IPS-NIHi7 (cell line): Measurements from ENCODE around the gene WDR54.

Experiments used
- DNase-seq: peaks from one replicate; pipeline ENCODE4 v3.0.0; 2012; ENCODE audit warnings: mixed read lengths; ENCODE audit errors: extremely low spot score

The WDR54 gene, protein sequence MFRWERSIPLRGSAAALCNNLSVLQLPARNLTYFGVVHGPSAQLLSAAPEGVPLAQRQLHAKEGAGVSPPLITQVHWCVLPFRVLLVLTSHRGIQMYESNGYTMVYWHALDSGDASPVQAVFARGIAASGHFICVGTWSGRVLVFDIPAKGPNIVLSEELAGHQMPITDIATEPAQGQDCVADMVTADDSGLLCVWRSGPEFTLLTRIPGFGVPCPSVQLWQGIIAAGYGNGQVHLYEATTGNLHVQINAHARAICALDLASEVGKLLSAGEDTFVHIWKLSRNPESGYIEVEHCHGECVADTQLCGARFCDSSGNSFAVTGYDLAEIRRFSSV

DNA sequence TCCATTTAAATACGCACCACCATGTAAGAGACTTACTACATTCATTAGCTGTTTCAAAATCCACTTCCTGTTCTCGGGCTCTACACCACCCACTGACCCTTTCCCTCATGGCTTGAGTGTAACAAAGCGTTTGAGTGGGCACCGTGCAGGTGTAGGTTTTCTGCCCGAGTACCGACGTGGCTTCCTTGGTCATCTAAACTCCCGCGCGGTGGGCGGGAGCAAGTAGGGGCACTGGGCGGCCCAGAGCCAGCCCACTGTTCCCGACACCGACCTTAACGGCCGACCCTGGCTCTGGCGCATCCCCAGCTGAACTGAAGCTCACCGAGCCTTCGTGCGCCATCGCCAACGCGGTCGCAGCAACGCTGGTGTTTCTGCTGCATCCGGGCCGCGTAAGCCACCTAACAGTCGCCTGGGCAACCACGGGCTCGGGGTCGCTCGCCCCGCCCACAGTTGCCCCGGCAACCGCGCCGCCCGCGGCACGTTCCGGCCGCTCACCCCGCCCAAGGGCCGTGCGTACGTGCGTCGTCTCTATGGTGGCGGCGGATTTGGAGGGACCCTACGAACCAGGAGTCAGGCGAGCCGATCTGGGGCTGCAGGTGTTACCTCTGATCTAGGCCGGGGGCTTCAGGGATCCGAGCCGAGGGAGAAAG lies at the start of gene WDR54, which contains the start of gene C2orf81:
Gene WDR54, plus strand, starts transcription at position 510 of the 650 bp plus-strand sequence. CDS start 424 bp downstream, outside the sequence.
Gene C2orf81, minus strand, starts transcription at position 399 of the 650 bp plus-strand sequence. Its CDS starts 59 bp downstream, at position 340.
- peak; percentile 94 for DNase-seq

DNA sequence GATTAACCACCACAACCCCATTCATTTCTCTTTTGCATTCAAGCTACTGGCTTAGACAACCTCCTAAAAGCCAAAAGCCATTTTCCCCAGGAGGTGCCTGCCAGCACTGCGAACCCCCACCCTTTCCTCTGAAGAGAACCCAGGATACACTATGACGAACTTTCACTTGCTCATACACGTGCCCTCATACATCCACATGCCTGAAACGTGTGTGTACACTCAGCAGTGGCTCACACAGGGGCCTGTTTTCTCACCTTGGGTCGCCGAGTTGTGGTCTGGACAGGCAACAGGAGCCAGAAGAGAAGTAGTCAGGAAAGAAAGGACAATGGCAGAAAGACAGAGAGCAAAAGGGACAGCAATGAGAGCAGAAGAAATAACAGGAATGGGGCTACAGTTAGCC lies 48.9 kb upstream of the WDR54 start:
- no peak for DNase-seq

DNA sequence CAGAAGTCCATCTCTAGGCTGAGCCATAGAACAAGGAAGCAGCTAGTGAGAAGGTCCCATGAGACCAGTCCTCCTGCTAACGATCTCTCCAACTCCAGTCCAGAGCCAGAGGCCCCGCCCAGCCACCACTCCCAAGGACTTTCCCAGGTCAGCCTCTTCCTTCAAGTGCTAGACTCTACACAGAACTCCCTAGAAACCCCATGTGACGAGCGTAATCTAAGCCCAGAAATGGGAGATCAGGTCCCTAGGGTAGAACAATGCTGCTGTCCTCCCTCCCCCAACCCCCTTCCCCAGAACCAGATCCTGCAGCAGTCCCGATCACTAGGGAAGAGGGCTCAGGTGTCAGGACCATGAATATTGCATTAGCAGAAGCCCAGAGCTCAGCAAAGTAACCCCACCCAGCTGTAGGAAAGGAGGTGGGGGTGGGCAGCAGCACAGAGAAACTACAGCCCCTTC lies 48.3 kb upstream of the WDR54 start:
- peak; percentile 44 for DNase-seq

DNA sequence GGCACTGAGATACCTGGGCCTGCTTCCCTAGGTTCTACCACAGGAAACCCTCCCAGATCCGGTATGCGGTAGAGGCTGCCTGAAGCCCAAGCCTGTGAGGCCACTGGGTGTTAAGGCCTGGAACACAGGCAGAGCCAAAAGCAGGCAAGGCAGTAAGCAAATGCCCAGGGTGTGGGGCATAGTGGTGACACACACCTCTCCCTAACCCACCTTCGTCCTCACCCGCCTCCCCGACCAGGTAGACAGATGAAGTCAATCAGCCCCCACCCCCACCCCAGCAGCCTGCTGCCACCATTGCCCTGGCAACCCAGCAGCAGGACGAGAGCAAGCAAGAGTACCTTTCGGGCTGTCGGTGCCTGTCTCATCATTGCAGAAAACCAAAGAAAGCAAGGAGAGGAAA lies 47.5 kb upstream of the WDR54 start:
- DNase-seq = peak; percentile 27

DNA sequence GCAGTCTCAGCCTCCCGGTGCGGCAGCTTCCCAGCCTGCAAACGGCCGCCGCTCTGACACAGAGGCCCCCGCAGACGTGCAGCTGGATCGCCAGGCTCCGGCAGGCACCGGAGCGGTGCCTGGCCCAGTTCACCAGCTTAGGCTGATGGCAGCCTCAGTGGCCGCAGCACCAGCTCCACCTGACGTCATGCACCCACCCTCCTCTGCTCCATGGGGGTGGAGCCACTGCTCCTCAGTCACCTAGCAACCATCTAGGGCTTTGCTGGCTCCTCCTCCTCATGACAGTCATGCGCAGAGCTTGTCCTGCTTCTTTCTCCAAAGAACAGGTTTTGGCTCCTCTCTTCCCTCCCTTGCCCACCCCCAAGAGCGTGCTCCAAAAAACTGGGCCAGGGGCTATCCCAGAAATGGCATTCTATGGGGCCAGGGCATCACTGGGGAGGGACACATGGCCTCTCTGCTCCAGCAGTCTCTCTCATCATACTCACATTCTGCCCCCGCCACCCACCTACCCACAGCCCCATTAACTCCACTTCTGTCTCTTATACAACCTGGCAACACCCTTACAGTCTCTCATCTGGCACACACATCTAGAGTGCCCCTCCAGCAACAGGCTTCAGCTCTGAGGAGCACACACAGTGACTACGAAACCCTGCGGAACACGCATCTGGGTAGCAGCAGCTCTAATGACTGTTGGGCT lies 46.9 kb upstream of the WDR54 start:
- peak; percentile 99 for DNase-seq

DNA sequence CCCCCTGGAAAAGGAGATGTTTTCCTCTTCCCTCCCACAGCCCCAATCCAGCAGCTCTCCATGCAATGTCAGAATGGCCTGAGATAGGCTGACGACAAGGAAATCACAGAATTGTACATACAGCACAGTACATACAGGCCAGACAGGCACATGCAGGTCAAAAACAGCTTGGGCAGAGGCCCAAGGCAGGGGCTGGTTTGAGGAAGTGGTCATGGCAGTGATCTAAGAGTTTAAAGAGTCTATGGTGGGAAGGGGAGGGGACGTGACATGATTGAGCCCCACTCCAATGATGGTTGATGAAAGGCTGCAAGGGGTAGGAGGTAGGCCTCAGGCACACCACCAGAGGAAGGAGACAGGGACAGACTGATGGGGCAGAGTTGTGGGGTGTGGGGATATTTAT lies 45.7 kb upstream of the WDR54 start:
- no peak for DNase-seq

DNA sequence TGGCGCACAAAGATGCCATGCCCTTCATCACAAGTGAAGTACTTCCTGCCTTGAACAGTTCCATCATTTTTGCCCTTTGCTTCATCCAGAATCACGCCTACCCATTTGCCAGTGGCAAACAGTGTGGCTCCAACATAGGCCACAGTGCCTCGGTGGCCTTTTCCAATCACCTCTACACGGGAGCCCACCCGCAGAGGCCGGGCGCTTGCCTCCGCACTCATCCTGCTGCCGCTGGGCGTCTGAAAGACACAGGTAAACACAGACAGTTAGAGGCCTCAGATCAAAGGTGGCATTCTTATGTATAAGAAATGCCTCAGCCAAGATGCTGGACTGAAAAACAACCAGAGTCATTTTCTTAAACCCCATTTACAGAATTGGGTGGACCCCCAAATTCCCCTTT lies 43.5 kb upstream of the WDR54 start:
- no peak for DNase-seq

DNA sequence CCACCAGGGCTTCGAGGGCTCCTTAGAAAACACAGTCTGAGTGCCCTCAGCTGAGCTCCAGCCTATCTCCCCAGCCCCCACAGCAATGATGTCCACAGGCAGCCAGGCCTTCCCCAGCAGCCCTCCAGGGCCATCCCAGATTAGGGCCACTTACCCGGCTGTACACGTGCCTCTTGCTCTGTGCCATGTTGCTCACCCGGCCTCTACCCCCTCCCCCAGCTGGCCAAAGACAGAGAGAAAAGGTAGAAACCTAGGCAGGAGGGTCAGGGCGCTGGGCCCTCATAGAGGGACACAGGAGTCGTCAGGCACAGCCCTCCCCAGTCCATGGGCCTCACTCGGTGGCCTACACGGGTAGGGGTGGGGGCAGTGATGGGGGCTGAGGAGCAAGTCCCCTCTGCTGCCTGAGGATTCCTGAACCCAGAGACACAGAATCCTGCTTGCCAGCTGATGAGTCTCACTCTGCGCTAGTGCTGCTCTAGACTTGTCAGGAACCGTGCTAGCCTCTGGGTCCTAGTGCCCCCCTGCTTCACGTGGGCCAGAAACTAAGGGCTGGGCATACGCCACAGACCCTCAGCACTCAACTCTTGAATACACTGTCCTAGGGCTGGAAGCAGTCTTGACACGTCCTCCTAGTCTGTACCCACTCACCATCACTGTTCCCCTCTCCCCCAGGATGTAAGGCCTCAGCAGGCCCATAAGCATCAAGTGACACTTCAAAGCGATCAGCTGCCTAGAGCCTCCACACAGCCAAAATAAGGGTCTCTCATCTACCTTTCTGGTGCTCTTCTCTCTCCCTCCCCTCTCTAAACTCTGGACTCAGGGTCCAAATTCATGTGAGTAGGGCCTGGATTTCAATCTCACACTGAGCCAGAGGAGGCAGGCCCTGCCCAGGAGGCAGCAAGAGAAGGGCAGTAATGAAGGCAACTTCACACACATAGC lies 41.4 kb upstream of the WDR54 start, which contains the start of gene DCTN1:
Gene DCTN1, minus strand, starts transcription at position 461 of the 939 bp plus-strand sequence. Its CDS starts 274 bp downstream, at position 187.
- peak; percentile 72 for DNase-seq

DNA sequence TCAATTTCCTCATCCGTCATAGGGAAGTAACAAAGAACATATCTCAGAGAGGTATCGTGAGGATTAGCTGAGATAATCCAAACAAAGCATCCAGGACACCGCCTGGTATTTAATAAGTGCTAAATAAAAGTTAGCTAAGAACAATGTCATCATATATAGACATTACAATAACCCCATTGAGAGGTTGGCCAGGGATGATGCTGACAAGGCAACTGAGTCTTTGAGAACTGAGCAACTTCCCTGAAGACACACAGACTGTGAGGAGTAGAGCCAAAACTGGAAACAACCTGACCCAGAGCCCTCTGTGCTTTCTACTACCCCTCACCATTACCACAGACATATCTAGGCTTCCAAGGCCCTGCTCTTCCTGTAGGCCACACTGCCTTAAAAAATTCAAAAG lies 39.8 kb upstream of the WDR54 start:
- DNase-seq = no peak

DNA sequence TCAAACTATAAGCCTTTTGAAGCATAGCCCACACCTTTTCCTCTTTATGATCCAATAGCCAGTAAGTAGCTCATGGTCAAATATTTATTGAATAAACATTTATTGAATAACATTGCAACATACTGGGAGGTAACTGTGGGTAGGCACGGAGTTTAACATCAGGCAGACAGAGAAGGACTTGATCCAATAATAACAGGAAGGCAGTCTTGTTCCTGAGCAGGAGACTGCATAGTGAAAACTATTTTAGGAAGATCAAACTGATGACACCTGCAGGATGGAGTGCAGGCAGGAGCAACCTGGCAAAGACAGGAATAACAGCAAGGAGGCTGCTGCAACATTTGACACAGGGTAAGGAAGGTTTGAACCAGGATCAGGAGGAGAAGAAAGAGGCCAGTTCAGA lies 38.3 kb upstream of the WDR54 start:
- DNase-seq = no peak

DNA sequence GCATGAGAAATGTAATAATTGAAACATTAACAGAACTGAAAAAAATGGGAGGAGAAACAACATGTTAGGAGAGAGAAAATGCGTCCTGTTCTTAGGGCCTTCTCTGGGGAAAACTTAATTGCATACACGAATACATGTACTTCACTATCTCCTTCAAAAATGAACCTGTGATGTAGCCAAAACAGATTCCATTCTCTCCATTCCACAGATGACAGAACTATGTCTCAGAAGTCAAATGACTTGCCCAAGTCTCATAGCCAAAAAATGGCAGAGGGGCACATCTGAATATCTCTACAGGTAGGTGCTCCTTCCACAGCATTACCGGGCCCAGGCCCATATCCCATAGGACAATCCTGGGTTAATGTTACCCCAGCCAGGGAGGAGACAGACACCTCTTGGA lies 37.5 kb upstream of the WDR54 start:
- no peak for DNase-seq

DNA sequence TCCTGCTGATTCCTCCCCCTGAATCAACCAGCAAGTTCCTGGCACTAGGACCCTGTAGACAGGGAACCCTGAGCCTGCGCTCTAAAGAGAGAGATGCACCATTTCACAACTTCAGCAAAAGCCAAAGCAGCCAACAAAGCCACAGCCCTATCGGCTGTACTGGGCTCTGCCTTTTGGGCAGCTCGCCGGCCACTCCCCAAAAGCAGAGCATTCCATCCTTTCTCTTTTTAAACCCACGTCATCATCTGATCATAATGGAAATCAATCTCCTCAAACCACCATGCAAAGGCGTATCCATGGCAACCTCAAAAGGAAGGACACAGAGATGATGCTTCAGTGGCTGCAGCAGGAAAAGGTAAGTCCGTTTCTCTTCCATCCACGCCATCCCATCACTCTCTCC lies 36.1 kb upstream of the WDR54 start:
- DNase-seq = no peak

DNA sequence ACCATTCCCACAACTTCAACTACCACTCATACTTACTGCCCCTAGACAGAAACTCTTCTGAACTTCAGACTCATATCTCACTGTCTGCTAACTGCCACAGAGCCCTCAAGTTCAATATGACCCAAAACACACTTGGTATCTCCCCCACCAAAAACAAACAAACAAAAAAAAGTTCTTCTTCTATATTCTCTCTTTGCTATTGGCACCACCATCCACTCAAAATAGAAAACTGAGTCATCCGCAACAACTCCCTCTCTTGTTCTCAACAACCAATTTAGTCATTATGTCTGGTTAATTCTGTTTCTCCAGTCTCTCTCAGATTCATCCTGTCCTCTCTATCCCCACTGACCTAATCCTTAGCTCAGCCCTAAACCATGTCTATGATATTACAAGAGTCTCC lies 34.2 kb upstream of the WDR54 start:
- no peak for DNase-seq

DNA sequence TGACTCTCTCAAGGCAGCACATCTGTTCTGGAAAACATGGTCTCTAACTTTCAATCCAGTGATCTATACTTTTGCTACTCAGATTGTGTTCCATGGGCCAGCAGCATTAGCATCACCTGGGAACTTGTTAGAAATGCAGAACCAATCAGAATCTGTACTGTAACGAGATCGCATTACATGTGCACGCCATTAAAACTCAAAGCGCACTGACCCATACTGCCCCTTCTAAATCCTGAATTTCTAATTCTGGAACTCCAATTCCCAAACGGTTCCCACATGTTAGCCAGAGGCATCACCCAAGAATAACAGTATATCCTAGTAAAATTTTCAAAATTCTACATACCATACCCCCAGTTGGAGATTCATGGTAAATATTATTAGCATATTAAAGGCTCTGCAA lies 30.9 kb upstream of the WDR54 start:
- no peak for DNase-seq

DNA sequence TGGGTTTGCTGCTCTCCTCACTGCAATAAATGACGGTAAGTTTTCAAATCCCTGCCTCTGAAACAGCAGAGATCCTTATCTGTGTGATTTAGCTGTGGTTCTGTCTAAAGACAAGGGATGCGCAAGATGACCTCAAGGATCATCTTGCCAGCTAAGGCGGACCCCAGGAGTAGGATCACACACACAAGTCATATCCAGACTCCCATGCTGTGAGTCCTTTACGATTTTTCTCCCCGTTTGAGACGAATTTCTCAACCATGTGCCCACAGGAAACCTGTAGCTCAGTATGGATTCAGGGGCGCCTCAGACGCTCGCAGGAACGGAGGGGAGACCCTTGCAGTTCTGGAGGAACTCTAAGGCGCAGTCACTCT lies 30.3 kb upstream of the WDR54 start:
- peak; percentile 36 for DNase-seq

DNA sequence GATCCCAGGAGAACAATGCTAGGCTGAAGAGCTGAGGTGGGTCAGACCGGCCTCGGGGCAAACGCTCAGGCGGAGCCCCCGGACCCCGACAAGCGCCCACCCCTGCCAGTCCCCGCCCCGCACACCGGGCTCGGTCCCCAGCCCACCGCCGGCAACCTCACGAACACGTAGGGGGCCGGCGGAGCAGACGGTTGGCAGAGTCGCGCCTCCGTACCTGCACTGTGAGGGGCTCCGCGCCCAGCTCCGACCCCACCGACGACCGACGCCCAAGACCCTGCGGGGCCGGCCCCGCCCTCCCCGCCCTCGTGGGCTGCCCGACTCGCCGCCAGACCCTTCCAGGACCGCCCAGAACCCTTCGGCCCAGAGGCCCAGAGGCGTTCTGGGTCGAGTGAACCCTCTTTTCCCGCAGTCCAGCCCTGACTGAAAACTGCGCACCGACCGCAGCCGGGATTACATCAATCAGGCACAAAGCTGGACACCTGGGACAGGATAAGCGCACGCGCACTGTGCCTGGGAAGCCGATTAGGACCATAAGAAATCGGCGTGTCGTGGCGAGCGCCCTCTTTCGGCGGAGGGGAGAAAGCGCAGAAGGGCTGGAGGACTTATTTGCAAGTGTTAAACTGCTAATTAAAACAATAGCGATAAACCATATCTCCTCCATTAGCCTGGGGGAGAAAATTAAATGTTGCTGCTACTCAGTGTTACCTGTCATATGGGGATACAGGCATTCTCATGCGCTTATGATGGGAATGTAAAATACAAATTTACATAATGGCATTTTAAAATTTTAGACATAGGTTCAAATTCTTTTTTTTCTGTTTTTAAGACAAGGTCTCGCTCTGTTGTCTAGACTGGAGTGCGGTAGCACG lies 29.7 kb upstream of the WDR54 start:
- peak; percentile 92 for DNase-seq

DNA sequence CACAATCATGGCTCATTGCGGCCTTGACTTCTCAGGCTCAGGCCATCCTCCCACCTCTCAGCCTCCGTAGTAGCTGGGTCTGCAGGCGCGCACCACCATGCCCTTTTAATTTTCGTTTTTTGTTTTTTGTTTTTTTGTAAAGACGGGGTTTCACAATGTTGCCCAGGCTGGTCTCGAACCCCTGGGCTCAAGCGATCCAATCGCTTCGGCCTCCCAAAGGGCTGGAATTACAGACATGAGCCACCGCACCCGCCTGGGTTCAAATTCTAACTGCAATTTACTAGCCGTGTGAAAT lies 29.1 kb upstream of the WDR54 start:
- no peak for DNase-seq

DNA sequence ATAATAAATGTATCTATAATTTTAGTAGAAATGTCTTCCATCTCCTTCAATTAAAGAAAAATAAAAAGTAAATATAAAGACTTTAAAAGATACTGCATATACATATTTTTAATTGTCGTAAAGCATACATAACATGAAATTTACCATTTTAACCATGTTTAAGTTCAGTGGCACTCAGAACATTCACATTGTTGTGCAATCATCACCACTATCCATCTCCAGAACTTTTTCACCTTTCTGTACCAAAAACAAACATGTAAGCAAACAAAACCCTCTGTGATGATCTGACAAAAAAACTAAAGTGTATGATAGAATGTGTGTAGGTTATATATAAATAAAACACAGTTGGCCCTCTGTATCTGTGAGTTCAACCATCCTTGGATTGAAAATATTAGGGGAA lies 28.0 kb upstream of the WDR54 start:
- DNase-seq = no peak

DNA sequence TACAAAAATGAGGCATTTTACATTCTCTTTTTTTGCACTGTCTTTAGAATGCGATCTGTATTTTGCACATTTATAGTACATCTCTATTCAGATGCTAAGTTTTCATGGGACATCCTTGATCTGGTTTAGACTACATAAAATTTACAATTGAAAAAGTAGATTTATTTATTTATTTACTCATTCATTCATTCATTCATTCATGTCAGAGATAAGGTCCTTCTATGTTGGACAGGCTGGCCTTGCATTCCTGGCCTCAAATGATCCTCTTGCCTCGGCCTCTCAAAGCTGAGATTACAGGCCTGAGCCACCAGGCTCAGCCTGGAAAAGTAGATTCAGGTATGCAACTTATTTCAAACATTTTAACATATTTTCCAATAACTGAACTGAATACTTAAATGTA lies 25.4 kb upstream of the WDR54 start:
- DNase-seq = no peak

DNA sequence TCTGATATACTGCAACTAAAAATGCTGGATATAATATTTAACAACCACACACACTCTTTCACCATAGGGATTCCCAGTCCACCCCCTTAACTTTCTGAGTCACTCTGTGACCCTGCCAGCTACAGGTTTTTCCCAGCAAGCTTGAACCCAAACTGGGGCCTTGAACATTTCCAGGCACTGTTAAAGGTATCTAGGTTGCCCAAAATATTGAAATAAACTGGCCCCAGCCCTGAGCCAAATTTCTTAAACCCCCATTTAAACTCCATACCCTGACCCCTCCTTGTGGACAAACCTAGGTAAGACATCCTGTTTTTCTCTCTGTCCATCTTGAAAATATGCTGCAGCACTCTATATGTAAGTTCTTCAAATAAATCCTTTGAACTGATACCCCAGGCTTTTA lies 21.7 kb upstream of the WDR54 start:
- DNase-seq = peak; percentile 49

DNA sequence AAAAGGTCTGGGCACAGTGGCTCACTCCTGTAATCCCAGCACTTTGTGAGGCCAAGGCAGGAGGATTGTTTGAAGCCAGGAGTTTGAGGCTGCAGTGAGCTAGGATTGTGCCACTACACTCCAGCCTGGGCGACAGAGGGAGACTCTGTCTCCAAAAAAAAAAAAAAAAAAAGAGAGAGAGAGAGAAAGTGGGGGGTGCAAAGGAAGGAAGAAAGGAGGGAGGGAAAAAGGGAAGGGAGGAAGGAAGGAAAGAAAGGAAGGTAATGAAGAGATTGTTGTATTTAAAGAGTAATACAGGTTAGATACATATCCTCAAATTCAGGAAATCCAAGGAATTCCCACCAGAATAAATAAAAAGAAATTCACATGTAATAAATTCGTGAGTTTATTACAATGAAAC lies 19.6 kb upstream of the WDR54 start:
- DNase-seq = no peak
